Measurements from ENCODE around the gene FYB2. TPM values are rescaled to one million over a fixed set of nuclear protein-coding genes. Genes with fewer than 3 reads are reported as not detected.

The FYB2 gene
- polyA plus RNA-seq, 1 donor (not counting 4 experiments of a cell fraction or from before 2014, with no cell fraction given): not detected

- no peaks in the 10 kb centered on the region for H4K20me1 ChIP-seq (ENCODE audit: control insufficient read depth, extremely low read depth, insufficient read depth, low read length)
- H3K9me1 ChIP-seq (ENCODE audit: control insufficient read depth, extremely low read depth, insufficient read depth, low read length): no peaks in the 10 kb centered on the region
- dilution Hi-C loops (cut with MboI; ENCODE audit: extremely low pct_ligation_motif_present, low sequenced_read_pairs): no loop called here
- TF ChIP-seq EZH2 (IDR thresholded peaks at IDR 0.05; ENCODE audit: low read length): no peak
- TF ChIP-seq CTCF (optimal IDR thresholded peaks at IDR 0.05 in 1 of 3, IDR thresholded peaks at IDR 0.05 in 1 of 3, conservative IDR thresholded peaks at IDR 0.05 in 1 of 3; ENCODE audit: extremely low read depth in 1 of 3, insufficient read depth in 2 of 3, low read length in 3 of 3): no peak
- H3K9ac ChIP-seq (ENCODE audit: control insufficient read depth, extremely low read depth, insufficient read depth, low read length): no peak overlapping the region
- no peaks in the 10 kb centered on the region for H3K9me3 ChIP-seq (ENCODE audit: control insufficient read depth, low read depth, low read length)
- H3K79me2 ChIP-seq (ENCODE audit: control insufficient read depth, insufficient read depth, low read length): no peaks in the 10 kb centered on the region
- H3K4me2 ChIP-seq (ENCODE audit: control insufficient read depth, extremely low read depth, insufficient read depth, low read depth, low read length): no peak overlapping the region
- no peak overlapping the region for H3K4me3 ChIP-seq (ENCODE audit: control insufficient read depth in 2 of 3, extremely low read depth in 1 of 3, insufficient read depth in 2 of 3, low read depth in 1 of 3, low read length in 3 of 3)
- H3K36me3 ChIP-seq (ENCODE audit: control insufficient read depth in 2 of 2, extremely low read depth in 1 of 2, insufficient read depth in 2 of 2, low read length in 2 of 2): no peaks in the 10 kb centered on the region
- H3K27me3 ChIP-seq (ENCODE audit: control insufficient read depth, extremely low read depth, insufficient read depth, low read length): no peaks in the 10 kb centered on the region
- DNase-seq (ENCODE audit: low read depth, low spot score) (no peak), FAIRE-seq (no peak)
- no peak overlapping the region for H2AFZ ChIP-seq (ENCODE audit: control insufficient read depth, low read length)
- no peak overlapping the region for H3K27ac ChIP-seq (ENCODE audit: control insufficient read depth, insufficient read depth, low read length)
- no peaks in the 10 kb centered on the region for H3K4me1 ChIP-seq (ENCODE audit: control insufficient read depth, extremely low read depth, insufficient read depth, low read length)
These were observed 36.4 kb downstream of the FYB2 start for GRCh38 chr1:56782773-56783172.

- dilution Hi-C loops (cut with MboI; ENCODE audit: extremely low pct_ligation_motif_present, low sequenced_read_pairs): no loop called here
- no peak for TF ChIP-seq CTCF (optimal IDR thresholded peaks at IDR 0.05 in 1 of 3, IDR thresholded peaks at IDR 0.05 in 1 of 3, conservative IDR thresholded peaks at IDR 0.05 in 1 of 3; ENCODE audit: extremely low read depth in 1 of 3, insufficient read depth in 2 of 3, low read length in 3 of 3)
- TF ChIP-seq EZH2 (IDR thresholded peaks at IDR 0.05; ENCODE audit: low read length): no peak
- H3K9me1 ChIP-seq (ENCODE audit: control insufficient read depth, extremely low read depth, insufficient read depth, low read length): no peaks in the 10 kb centered on the region
- H4K20me1 ChIP-seq (ENCODE audit: control insufficient read depth, extremely low read depth, insufficient read depth, low read length): no peaks in the 10 kb centered on the region
- no peak overlapping the region for H3K9ac ChIP-seq (ENCODE audit: control insufficient read depth, extremely low read depth, insufficient read depth, low read length)
- H3K4me2 ChIP-seq (ENCODE audit: control insufficient read depth, extremely low read depth, insufficient read depth, low read depth, low read length): no peak overlapping the region
- no peak for FAIRE-seq
- no peaks in the 10 kb centered on the region for H3K4me1 ChIP-seq (ENCODE audit: control insufficient read depth, extremely low read depth, insufficient read depth, low read length)
- H3K27ac ChIP-seq (ENCODE audit: control insufficient read depth, insufficient read depth, low read length): no peak overlapping the region
- H3K79me2 ChIP-seq (ENCODE audit: control insufficient read depth, insufficient read depth, low read length): no peaks in the 10 kb centered on the region
- no peak for DNase-seq (ENCODE audit: low read depth, low spot score)
- H2AFZ ChIP-seq (ENCODE audit: control insufficient read depth, low read length): no peak overlapping the region
- no peaks in the 10 kb centered on the region for H3K27me3 ChIP-seq (ENCODE audit: control insufficient read depth, extremely low read depth, insufficient read depth, low read length)
- no peaks in the 10 kb centered on the region for H3K9me3 ChIP-seq (ENCODE audit: control insufficient read depth, low read depth, low read length)
- no peaks in the 10 kb centered on the region for H3K36me3 ChIP-seq (ENCODE audit: control insufficient read depth in 2 of 2, extremely low read depth in 1 of 2, insufficient read depth in 2 of 2, low read length in 2 of 2)
- H3K4me3 ChIP-seq (ENCODE audit: control insufficient read depth in 2 of 3, extremely low read depth in 1 of 3, insufficient read depth in 2 of 3, low read depth in 1 of 3, low read length in 3 of 3): no peak overlapping the region
These were observed 38.4 kb downstream of the FYB2 start for GRCh38 chr1:56780826-56781225.
